ENCODE data around the gene MORC4.

DNA sequence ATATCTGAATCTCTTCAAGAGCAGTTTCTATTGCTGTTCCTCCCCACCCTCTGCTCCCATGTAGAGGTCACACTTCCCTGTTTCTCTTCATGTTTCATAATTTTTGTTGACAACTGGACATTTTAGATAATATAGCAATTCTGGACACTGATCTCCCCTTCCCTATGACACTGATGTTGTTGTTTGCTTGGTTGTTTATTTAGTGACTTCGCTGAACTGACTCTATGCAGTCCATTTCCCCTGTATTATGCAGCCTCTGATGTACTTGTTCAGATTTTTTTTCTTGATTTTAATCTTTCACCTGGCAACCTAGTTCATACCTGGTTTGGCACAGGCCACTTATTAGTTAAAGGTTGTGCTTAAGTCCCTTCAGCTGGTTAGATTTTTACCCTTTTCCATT is 50.6 kb downstream of the MORC4 start:
- TF ChIP-seq, protein P1, sequence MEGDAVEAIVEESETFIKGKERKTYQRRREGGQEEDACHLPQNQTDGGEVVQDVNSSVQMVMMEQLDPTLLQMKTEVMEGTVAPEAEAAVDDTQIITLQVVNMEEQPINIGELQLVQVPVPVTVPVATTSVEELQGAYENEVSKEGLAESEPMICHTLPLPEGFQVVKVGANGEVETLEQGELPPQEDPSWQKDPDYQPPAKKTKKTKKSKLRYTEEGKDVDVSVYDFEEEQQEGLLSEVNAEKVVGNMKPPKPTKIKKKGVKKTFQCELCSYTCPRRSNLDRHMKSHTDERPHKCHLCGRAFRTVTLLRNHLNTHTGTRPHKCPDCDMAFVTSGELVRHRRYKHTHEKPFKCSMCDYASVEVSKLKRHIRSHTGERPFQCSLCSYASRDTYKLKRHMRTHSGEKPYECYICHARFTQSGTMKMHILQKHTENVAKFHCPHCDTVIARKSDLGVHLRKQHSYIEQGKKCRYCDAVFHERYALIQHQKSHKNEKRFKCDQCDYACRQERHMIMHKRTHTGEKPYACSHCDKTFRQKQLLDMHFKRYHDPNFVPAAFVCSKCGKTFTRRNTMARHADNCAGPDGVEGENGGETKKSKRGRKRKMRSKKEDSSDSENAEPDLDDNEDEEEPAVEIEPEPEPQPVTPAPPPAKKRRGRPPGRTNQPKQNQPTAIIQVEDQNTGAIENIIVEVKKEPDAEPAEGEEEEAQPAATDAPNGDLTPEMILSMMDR (IDR thresholded peaks at IDR 0.05) = no peak
- TF ChIP-seq ZFP36 (IDR thresholded peaks at IDR 0.05; ENCODE audit: borderline replicate concordance, partially characterized antibody) (no peak), POLR2AphosphoS2 (conservative IDR thresholded peaks at IDR 0.05; ENCODE audit: low read length) (no peak), CHD4 (IDR thresholded peaks at IDR 0.05; ENCODE audit: borderline replicate concordance) (no peak), POLR2A (IDR thresholded peaks at IDR 0.05; ENCODE audit: low read length) (no peak), MYC (IDR thresholded peaks at IDR 0.05; ENCODE audit: borderline replicate concordance, low read length) (no peak), SREBF2 (IDR thresholded peaks at IDR 0.05) (no peak), EHMT2 (IDR thresholded peaks at IDR 0.05; ENCODE audit: low read depth) (no peak), BHLHE40 (IDR thresholded peaks at IDR 0.05; ENCODE audit: low read depth, low read length) (no peak), NR3C1 (IDR thresholded peaks at IDR 0.05) (no peak), FOSB (CRISPR knock-in tag; IDR thresholded peaks at IDR 0.05) (no peak), MAZ (IDR thresholded peaks at IDR 0.05; ENCODE audit: borderline replicate concordance, low read depth, low read length) (no peak), CBX8 (IDR thresholded peaks at IDR 0.05) (no peak), RNF2 (IDR thresholded peaks at IDR 0.05; ENCODE audit: borderline replicate concordance, low read depth) (no peak)
